ENCODE measurements around the gene PEBP1. TPM values are rescaled to one million over a fixed set of nuclear protein-coding genes. Genes with fewer than 3 reads are reported as not detected.

The PEBP1 gene
- total and polyA plus RNA-seq, 4 donors: 272 to 523 (median 400) TPM

DNA sequence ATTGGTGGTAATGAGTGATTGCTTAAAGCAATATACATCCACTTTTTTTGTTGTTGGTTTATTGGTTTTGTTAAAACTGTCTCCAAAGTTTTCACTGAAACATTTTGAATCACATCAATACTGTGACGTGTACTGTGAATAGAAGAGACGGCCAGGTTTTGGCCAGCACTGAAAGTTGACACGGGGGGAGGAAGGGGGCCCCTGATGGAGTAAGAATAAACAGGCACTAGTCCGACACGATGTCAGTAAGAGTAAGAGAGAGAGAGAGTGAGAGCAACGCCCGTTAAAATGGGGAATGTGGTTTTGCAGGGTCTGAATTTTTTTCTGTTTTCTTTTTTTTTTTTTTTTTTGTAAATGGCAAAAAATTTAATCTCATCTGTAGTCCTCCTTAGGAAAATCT is 14.7 kb downstream of the PEBP1 start:
- no peak overlapping the region for H3K27ac ChIP-seq (ENCODE audit: low read depth, low read length)
- no peaks in the 10 kb centered on the region for H3K4me1 ChIP-seq (ENCODE audit: control insufficient read depth, insufficient read depth, low read length)
- no peak overlapping the region for H3K4me3 ChIP-seq (ENCODE audit: low read depth, low read length)
- H3K9me3 ChIP-seq (ENCODE audit: control insufficient read depth, insufficient read depth, low read length): no peaks in the 10 kb centered on the region
- H3K36me3 ChIP-seq (ENCODE audit: control insufficient read depth, insufficient read depth, low read length): peaks cover 39% of the 10 kb centered on the region
- 67% methylated on average over 2 of the region's 7 CpGs for WGBS (ENCODE audit: insufficient coverage)
- H3K27me3 ChIP-seq (ENCODE audit: control insufficient read depth, insufficient read depth, low read length): no peaks in the 10 kb centered on the region
- DNase-seq (ENCODE audit: low read depth in 4 of 6, low spot score in 6 of 6): no peak

DNA sequence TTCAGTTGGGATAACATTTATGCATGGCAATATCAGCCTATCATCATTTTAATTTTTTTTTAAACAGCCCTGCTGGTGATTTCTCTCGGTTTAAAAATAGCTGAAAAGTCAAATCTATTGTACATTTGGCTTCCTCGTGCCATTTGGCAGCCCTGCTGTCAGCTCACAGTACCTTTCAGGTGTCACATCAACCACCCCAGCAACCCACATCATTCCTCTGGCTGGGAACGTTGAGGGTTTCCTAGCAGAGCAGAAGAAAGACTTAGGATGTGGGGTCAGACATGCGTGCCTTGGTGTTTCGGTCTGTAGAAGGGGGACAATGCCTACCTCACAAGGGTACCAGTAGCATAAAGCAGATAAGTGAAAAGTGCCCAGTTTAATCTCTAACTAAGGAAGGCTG is 15.8 kb downstream of the PEBP1 start:
- Histone ChIP-seq H3K36me3 (ENCODE audit: control insufficient read depth, insufficient read depth, low read length) (peaks cover 37% of the 10 kb centered on the region), H3K9me3 (ENCODE audit: control insufficient read depth, insufficient read depth, low read length) (no peaks in the 10 kb centered on the region), H3K4me3 (ENCODE audit: low read depth, low read length) (no peak overlapping the region), H3K27ac (ENCODE audit: low read depth, low read length) (no peak overlapping the region), H3K27me3 (ENCODE audit: control insufficient read depth, insufficient read depth, low read length) (no peaks in the 10 kb centered on the region), H3K4me1 (ENCODE audit: control insufficient read depth, insufficient read depth, low read length) (no peaks in the 10 kb centered on the region)
- no peak for DNase-seq (ENCODE audit: low read depth in 4 of 6, low spot score in 6 of 6)
- 77% methylated on average over 4 of the region's 5 CpGs for WGBS (ENCODE audit: insufficient coverage)

DNA sequence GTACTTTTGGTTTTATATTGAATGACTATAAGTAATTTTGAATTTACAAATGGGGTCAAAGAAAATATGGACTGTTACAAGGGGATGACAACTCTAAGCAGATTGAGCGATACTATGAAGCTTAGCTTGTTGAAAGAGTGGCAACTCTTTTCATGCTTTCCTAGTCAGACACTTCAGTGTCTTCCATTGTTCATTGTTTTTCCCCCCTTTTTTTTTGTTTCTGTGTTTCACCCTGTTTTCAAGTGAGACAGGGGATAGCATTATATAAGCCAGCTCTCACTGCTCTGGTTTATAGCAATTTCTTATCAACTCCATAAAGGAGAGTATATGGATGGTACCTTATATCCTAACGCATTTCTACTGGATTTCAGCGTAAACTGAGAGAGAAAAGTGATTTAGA is 24.6 kb downstream of the PEBP1 start:
- no CpG with 5 or more reads among the region's 3 CpGs for WGBS (ENCODE audit: insufficient coverage)
- H3K36me3 ChIP-seq (ENCODE audit: control insufficient read depth, insufficient read depth, low read length): peaks cover 45% of the 10 kb centered on the region
- DNase-seq (ENCODE audit: low read depth in 4 of 6, low spot score in 6 of 6): no peak
- no peak overlapping the region for H3K4me3 ChIP-seq (ENCODE audit: low read depth, low read length)
- no peaks in the 10 kb centered on the region for H3K4me1 ChIP-seq (ENCODE audit: control insufficient read depth, insufficient read depth, low read length)
- no peaks in the 10 kb centered on the region for H3K27me3 ChIP-seq (ENCODE audit: control insufficient read depth, insufficient read depth, low read length)
- no peaks in the 10 kb centered on the region for H3K9me3 ChIP-seq (ENCODE audit: control insufficient read depth, insufficient read depth, low read length)
- no peak overlapping the region for H3K27ac ChIP-seq (ENCODE audit: low read depth, low read length)

DNA sequence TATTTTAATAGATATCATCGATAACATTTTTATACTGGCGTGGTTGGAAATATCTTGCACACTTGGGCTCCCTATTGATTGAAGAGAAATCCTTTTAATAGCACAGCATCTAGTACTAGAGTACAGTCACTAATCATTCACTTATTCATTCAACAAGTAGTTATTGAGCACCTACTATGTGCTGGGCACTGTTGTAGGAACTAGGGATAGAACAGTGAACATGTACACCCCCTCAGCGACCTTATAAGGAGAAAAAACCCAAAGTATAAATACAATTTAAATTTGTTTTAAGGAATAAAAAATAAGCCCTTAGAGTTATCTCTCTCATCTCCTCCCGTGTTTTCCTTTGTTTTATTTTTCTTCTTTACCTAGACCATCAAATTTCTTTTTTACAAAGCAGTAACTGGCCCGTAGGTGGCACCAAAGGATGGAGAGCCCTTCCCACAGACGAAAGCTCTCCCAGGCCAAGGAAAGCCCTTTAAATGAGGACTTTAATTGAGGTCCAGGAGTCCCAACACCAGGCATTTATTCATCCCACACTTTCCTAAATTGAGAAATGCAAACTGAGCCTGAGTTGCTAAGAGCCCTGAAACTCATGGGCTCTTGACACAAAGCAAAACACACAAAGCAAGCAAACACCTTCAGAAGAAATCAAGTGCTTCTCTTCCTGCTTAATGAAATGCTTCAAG is 29.0 kb downstream of the PEBP1 start:
- H3K27ac ChIP-seq (ENCODE audit: low read depth, low read length): no peak overlapping the region
- peaks cover 27% of the 10 kb centered on the region for H3K36me3 ChIP-seq (ENCODE audit: control insufficient read depth, insufficient read depth, low read length)
- H3K4me3 ChIP-seq (ENCODE audit: low read depth, low read length): no peak overlapping the region
- peak in 2 of 6 donors; percentile 53 to 67 for DNase-seq (ENCODE audit: low read depth in 4 of 6, low spot score in 6 of 6)
- H3K27me3 ChIP-seq (ENCODE audit: control insufficient read depth, insufficient read depth, low read length): no peaks in the 10 kb centered on the region
- WGBS (ENCODE audit: insufficient coverage): 15% methylated on average over 3 of the region's 6 CpGs
- H3K9me3 ChIP-seq (ENCODE audit: control insufficient read depth, insufficient read depth, low read length): no peaks in the 10 kb centered on the region
- no peaks in the 10 kb centered on the region for H3K4me1 ChIP-seq (ENCODE audit: control insufficient read depth, insufficient read depth, low read length)

- no CpG with 5 or more reads among the region's 2 CpGs for WGBS (ENCODE audit: insufficient coverage)
Measured at GRCh38 chr12:118166946-118167345, 31.0 kb downstream of the PEBP1 start.

DNA sequence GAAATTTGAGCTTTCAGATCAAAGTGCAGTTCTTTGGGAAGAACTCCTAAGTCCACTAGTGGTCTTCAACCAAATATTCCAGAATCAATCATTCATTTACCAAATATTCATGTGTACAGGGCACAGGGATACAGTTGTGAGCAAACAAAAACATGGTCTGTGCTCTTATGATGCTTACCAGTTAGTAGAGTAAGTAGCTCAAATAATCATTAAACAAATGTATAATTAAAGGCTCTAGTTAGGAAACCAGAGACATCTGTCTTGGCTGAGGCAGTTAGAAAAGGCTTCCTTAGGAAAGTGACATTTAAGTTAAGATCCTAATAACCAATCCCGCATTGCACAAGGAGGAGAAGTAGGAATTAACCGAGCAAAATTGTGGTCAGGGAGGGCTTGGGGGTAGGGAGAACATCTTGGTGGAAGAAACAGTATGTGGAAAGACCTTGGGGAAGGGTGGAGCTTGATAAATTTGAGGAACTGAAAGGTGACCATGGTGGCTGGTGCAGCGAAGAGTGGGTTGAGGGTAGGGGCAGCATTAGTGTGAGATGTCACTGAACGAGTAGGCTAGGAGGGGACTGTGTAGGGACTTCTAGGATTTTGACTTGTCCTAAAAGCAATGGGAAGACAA is 40.0 kb downstream of the PEBP1 start:
- WGBS (ENCODE audit: insufficient coverage): 94% methylated on average over 4 of the region's 4 CpGs
- Histone ChIP-seq H3K36me3 (ENCODE audit: control insufficient read depth, insufficient read depth, low read length) (peaks cover 56% of the 10 kb centered on the region), H3K4me1 (ENCODE audit: control insufficient read depth, insufficient read depth, low read length) (no peaks in the 10 kb centered on the region), H3K27ac (ENCODE audit: low read depth, low read length) (no peak overlapping the region), H3K4me3 (ENCODE audit: low read depth, low read length) (no peak overlapping the region), H3K9me3 (ENCODE audit: control insufficient read depth, insufficient read depth, low read length) (no peaks in the 10 kb centered on the region), H3K27me3 (ENCODE audit: control insufficient read depth, insufficient read depth, low read length) (no peaks in the 10 kb centered on the region)
- no peak for DNase-seq (ENCODE audit: low read depth in 4 of 6, low spot score in 6 of 6)

More at GRCh38 chr12:118166946-118167345, 31.0 kb downstream of the PEBP1 start:
- Histone ChIP-seq H3K4me3 (ENCODE audit: low read depth, low read length) (no peak overlapping the region), H3K4me1 (ENCODE audit: control insufficient read depth, insufficient read depth, low read length) (no peaks in the 10 kb centered on the region), H3K27ac (ENCODE audit: low read depth, low read length) (no peak overlapping the region), H3K9me3 (ENCODE audit: control insufficient read depth, insufficient read depth, low read length) (no peaks in the 10 kb centered on the region), H3K36me3 (ENCODE audit: control insufficient read depth, insufficient read depth, low read length) (peaks cover 40% of the 10 kb centered on the region), H3K27me3 (ENCODE audit: control insufficient read depth, insufficient read depth, low read length) (no peaks in the 10 kb centered on the region)
- DNase-seq (ENCODE audit: low read depth in 4 of 6, low spot score in 6 of 6): no peak

DNA sequence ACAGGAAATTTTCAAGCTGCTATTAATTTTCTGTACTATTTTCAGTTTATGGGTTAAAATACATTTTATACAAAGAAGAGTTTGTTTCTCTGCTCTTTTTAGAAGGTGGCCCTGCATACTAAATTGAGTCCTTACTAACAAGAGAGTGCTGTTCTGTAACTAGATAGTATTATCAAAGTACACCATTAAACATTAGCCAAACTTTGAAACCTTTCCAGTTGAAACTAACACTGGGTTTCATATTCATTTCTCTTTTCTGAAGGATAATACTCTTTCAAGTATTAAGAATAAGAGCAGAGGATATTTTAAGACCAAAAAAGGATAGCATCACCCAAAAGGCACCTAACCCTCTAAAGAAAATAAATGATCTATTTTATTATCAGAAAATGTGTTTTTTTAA is 47.2 kb downstream of the PEBP1 start:
- no peak for DNase-seq (ENCODE audit: low read depth in 4 of 6, low spot score in 6 of 6)
- Histone ChIP-seq H3K4me3 (ENCODE audit: low read depth, low read length) (no peak overlapping the region), H3K9me3 (ENCODE audit: control insufficient read depth, insufficient read depth, low read length) (no peaks in the 10 kb centered on the region), H3K27me3 (ENCODE audit: control insufficient read depth, insufficient read depth, low read length) (no peaks in the 10 kb centered on the region), H3K27ac (ENCODE audit: low read depth, low read length) (peak overlapping the region; percentile 49), H3K4me1 (ENCODE audit: control insufficient read depth, insufficient read depth, low read length) (peaks cover 5% of the 10 kb centered on the region), H3K36me3 (ENCODE audit: control insufficient read depth, insufficient read depth, low read length) (peaks cover 18% of the 10 kb centered on the region)

DNA sequence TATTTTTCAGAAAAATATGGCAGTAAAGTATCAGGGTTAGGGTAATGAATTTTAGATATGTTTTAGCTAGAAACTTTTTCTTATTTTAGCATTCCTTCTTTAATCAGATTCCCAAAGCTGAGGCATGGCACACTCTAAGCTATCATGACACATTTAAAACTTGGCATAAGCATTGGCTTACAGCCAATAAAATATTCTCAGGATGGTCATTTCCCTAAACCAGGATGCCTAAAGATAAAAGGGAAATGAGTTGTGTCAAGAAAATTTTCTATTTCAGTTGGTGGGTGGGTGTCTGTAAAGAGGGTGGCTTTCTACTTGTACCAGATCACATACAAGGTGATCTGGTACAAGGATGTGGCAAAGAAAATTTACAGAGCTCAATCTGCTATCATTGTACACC is 47.8 kb downstream of the PEBP1 start:
- peaks cover 5% of the 10 kb centered on the region for H3K4me1 ChIP-seq (ENCODE audit: control insufficient read depth, insufficient read depth, low read length)
- peaks cover 13% of the 10 kb centered on the region for H3K36me3 ChIP-seq (ENCODE audit: control insufficient read depth, insufficient read depth, low read length)
- peak in 1 of 6 donors; percentile 4 for DNase-seq (ENCODE audit: low read depth in 4 of 6, low spot score in 6 of 6)
- H3K4me3 ChIP-seq (ENCODE audit: low read depth, low read length): no peak overlapping the region
- no peaks in the 10 kb centered on the region for H3K27me3 ChIP-seq (ENCODE audit: control insufficient read depth, insufficient read depth, low read length)
- H3K9me3 ChIP-seq (ENCODE audit: control insufficient read depth, insufficient read depth, low read length): no peaks in the 10 kb centered on the region
- H3K27ac ChIP-seq (ENCODE audit: low read depth, low read length): peak overlapping the region; percentile 49

DNA sequence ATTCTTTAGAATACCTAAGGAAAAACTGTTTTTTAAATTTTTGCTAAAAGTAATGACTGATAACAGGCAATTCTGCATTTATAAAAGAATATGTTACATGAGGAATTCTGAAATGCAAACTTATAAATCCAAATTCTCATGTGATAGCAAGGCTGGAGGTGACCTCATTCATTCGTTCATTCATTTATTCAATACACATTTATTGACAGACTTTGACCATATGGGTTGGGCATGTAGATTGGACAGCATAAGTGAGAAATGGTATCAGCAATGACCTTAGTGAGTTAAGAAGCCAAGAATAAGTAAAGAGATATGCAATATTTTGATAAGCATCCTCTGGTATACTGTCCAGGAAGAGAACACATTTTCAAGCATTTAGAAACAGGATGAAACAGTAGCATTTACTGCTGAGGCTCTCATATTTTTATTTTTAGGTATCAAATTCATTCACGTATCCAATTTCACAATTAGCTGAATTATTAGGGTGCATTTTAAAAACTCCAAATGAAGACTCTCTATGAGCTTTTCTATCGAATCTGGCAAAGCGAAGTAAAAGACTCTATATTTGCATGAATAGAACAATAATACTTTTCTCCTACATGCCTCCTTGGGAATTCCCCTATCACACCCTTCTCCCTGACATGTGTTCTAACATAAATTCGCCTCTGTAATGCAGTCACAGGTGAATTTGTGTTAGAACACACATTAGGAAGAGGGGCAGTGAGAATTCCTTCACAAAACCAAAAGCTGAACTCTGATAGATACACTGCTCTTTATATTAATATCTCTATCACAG is 49.9 kb downstream of the PEBP1 start:
- no peaks in the 10 kb centered on the region for H3K27me3 ChIP-seq (ENCODE audit: control insufficient read depth, insufficient read depth, low read length)
- H3K4me1 ChIP-seq (ENCODE audit: control insufficient read depth, insufficient read depth, low read length): peaks cover 5% of the 10 kb centered on the region
- no peak overlapping the region for H3K27ac ChIP-seq (ENCODE audit: low read depth, low read length)
- H3K4me3 ChIP-seq (ENCODE audit: low read depth, low read length): no peak overlapping the region
- DNase-seq (ENCODE audit: low read depth in 4 of 6, low spot score in 6 of 6): no peak
- H3K36me3 ChIP-seq (ENCODE audit: control insufficient read depth, insufficient read depth, low read length): peaks cover 7% of the 10 kb centered on the region
- no CpG with 5 or more reads among the region's 5 CpGs for WGBS (ENCODE audit: insufficient coverage)
- H3K9me3 ChIP-seq (ENCODE audit: control insufficient read depth, insufficient read depth, low read length): no peaks in the 10 kb centered on the region

Measured in spinal cord (tissue), 10 donors.